Measurements from ENCODE around the gene TSPO.

Gene TSPO

DNA sequence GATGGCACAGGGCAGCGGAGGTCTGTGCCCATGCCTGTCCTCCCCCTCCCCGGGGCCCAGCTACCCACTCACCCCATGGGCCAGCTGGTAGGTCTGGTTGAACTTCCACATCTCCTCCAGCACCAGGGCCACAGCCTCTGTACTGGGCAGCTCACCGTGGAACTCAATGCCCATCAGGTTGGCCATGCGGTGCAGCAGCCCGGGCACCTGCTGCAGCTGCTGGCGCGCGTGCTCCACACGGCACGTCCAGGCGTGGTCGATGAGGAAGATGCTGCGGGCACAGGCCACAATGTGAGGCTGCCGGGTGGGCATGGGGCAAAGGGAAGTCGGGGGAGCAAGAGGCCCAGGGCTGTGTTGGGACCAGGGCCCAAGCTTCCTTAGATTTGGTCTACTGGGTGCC lies 29.3 kb downstream of the TSPO start:
- ChIA-PET CTCF (no interaction called here), POLR2A (no interaction called here)
- DNase-seq (ENCODE audit: extremely low spot score) = no peak
- no peak for TF ChIP-seq ARNT (IDR thresholded peaks at IDR 0.05)
- no peak for TF ChIP-seq TARDBP (IDR thresholded peaks at IDR 0.05)
- TF ChIP-seq FOXA1 (IDR thresholded peaks at IDR 0.05) = no peak

DNA sequence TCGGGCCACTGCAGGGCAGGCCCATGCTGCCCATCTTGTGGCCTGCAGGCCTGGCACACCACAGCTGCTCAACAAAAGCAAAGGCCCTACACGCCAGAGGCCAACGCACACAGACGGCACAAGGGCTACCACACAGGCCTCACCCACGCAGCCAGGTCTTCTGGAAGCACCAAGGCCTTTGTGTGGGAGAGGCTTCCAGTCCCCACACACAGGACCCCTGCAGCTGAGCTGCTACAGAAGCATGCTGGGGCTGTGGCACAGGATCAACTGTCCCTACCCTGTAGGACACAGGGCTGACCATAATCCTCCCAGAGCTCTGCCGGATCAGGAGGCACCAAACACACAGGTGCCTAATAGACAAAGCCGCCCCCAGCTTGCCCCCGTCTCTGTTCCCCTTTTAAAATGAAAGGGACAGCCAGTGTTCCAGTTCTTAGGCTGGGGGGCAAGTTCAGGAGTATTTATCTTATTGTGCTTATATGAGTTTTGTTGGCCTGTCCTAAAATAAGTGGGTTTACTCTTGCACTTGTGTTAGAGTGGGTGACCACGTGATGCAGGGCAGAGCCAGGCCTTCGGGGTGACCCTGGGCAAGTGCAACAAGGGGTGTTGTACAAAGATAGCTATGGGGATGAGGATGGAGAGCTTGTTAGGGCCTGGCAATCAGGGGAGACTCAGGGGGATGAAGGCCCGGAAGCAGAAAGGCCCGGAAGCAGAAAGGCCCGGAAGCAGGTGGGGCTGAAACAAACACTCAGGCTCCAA lies 30.1 kb downstream of the TSPO start:
- ChIA-PET CTCF (no interaction called here), POLR2A (no interaction called here)
- DNase-seq (ENCODE audit: extremely low spot score) = no peak
- TF ChIP-seq, protein P1, sequence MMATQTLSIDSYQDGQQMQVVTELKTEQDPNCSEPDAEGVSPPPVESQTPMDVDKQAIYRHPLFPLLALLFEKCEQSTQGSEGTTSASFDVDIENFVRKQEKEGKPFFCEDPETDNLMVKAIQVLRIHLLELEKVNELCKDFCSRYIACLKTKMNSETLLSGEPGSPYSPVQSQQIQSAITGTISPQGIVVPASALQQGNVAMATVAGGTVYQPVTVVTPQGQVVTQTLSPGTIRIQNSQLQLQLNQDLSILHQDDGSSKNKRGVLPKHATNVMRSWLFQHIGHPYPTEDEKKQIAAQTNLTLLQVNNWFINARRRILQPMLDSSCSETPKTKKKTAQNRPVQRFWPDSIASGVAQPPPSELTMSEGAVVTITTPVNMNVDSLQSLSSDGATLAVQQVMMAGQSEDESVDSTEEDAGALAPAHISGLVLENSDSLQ (IDR thresholded peaks at IDR 0.05) = no peak

DNA sequence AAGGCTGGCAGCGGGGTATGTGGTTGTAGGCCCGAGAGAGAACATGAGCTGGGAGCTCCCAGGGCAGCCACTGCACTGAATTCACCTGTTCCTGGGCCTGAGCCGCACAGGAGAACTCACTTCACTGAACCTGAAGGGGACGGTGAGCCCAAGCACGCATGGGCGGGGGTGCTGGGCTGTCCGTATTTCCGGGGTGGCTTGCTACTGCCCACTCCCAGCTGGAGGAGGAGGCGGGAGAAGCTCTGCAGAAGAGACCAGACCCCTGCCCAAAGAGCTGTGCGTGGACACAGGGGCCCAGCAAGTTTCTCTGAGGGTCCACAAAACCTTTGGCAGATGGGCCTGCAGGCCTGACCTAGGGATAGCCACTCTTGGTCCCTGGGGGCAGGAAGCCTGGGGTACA lies 30.8 kb downstream of the TSPO start:
- DNase-seq (ENCODE audit: extremely low spot score) = no peak
- ChIA-PET POLR2A (no interaction called here), CTCF (no interaction called here)
- no peak for TF ChIP-seq FOXK2 (IDR thresholded peaks at IDR 0.05)
- no peak for TF ChIP-seq ELF4 (IDR thresholded peaks at IDR 0.05)
- TF ChIP-seq L3MBTL2 (conservative IDR thresholded peaks at IDR 0.05) = no peak
- no peak for TF ChIP-seq LEF1 (IDR thresholded peaks at IDR 0.05; ENCODE audit: borderline replicate concordance)
- TF ChIP-seq BHLHE40 (IDR thresholded peaks at IDR 0.05; ENCODE audit: borderline replicate concordance) = no peak
- TF ChIP-seq FOXM1 (IDR thresholded peaks at IDR 0.05; ENCODE audit: borderline replicate concordance) = no peak
- no peak for TF ChIP-seq SUZ12 (IDR thresholded peaks at IDR 0.05)
- no peak for TF ChIP-seq HDGF (IDR thresholded peaks at IDR 0.05; ENCODE audit: borderline replicate concordance)
- no peak for TF ChIP-seq NFRKB (IDR thresholded peaks at IDR 0.05)
- no peak for TF ChIP-seq SP1 (IDR thresholded peaks at IDR 0.05)
- TF ChIP-seq FOXA1 (IDR thresholded peaks at IDR 0.05) = no peak
- TF ChIP-seq, protein P1 (IDR thresholded peaks at IDR 0.05) = no peak
- TF ChIP-seq ZNF384 (IDR thresholded peaks at IDR 0.05) = no peak
- no peak for TF ChIP-seq ARNT (IDR thresholded peaks at IDR 0.05)

DNA sequence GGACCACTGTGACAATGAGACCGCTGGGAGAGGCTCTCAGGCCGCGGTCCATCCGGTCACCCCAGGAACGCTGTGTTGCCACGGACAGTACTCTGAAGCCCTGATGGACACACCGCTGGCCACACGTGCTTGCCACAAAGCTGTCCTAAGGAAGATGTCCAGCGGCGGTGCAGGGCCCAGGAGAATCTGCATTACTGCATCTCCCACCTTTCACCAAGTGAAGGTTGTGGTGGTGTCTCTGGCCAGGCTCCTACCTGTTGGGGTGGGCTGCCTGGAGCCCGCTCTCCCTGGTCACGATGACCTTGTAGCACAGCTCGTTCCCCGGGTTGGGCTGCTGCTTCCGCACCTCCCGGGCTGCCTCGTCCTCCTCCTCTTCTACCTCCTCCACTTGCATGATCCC lies 31.4 kb downstream of the TSPO start:
- TF ChIP-seq SUZ12 (IDR thresholded peaks at IDR 0.05) = no peak
- no peak for TF ChIP-seq LEF1 (IDR thresholded peaks at IDR 0.05; ENCODE audit: borderline replicate concordance)
- TF ChIP-seq TARDBP (IDR thresholded peaks at IDR 0.05) = no peak
- TF ChIP-seq, protein P1 (IDR thresholded peaks at IDR 0.05) = no peak
- TF ChIP-seq HDGF (IDR thresholded peaks at IDR 0.05; ENCODE audit: borderline replicate concordance) = no peak
- TF ChIP-seq NFRKB (IDR thresholded peaks at IDR 0.05) = no peak
- no peak for TF ChIP-seq SP1 (IDR thresholded peaks at IDR 0.05)
- TF ChIP-seq L3MBTL2 (conservative IDR thresholded peaks at IDR 0.05) = no peak
- TF ChIP-seq ZNF384 (IDR thresholded peaks at IDR 0.05) = no peak
- no peak for TF ChIP-seq FOXA1 (IDR thresholded peaks at IDR 0.05)
- TF ChIP-seq FOXM1 (IDR thresholded peaks at IDR 0.05; ENCODE audit: borderline replicate concordance) = no peak
- TF ChIP-seq ARNT (IDR thresholded peaks at IDR 0.05) = no peak
- TF ChIP-seq ELF4 (IDR thresholded peaks at IDR 0.05) = no peak
- TF ChIP-seq BHLHE40 (IDR thresholded peaks at IDR 0.05; ENCODE audit: borderline replicate concordance) = no peak
- no peak for TF ChIP-seq FOXK2 (IDR thresholded peaks at IDR 0.05)
- DNase-seq (ENCODE audit: extremely low spot score) = no peak
- CTCF ChIA-PET = no interaction called here
- POLR2A ChIA-PET = no interaction called here

DNA sequence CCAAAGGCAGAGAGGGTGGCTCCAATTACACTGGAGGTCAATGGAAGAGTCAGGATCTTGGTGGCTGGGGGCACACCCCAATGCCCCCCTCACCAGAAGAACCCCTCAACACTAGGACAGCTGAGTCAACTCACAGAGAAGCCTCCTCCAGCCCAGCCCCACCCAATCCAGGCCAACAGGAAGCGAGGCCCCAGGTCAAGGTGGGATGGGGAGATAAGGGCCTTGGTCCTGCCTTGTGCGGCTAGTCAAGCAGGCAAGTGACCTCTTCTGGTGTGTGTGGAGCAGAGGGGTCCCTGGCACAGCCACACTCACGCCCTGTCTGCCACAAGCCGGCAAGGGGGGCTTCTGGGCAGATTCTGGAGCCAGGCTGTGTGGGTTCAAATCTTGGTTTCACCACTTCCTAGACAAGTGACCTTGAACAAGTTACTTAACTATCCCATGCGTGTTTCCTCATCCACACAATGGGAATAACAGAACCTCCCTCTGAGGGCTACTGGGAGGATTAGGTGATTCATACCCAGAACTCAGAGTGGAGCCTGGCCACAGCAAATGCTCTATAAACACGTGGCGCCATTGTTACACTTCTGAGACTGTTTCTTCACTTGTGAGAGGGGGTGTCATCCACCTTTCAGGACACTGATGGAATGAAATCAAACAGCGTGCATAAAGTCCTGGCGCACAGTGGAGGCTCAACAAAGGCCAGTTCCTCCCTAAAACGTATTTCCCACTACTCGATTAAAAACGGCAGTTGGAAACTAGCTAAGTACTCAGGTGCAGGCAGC lies 32.3 kb downstream of the TSPO start:
- POLR2A ChIA-PET = interaction anchor here (0.6 kb wide), 1 partner anchor 10 kb away, joined by 3 read pairs; no protein-coding TSS in a partner anchor
- no peak for TF ChIP-seq NFRKB (IDR thresholded peaks at IDR 0.05)
- no peak for TF ChIP-seq SP1 (IDR thresholded peaks at IDR 0.05)
- no peak for TF ChIP-seq CTBP1 (IDR thresholded peaks at IDR 0.05; ENCODE audit: borderline replicate concordance)
- TF ChIP-seq BHLHE40 (IDR thresholded peaks at IDR 0.05; ENCODE audit: borderline replicate concordance) = no peak
- no peak for TF ChIP-seq FOXK2 (IDR thresholded peaks at IDR 0.05)
- TF ChIP-seq ELF4 (IDR thresholded peaks at IDR 0.05) = no peak

DNA sequence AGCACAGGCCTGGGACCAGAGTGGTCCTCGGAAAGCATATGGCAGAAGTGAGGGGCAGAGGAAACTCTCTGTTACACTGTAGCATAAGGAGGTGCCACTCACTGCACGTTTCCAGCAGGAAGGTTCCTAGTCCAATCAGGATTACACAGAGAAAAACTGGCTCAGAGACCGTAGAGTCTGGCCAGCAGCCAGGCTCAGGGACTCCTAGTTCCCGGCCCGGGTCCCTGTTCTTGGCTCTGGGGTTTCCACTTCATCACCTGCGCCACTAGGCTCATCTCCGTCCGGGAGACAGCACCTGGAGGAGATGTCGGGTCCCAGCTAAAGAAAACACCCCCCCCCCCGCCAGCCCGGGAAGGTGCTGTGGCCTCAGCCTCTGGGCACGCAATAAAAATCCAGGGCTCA lies 34.5 kb downstream of the TSPO start:
- CTCF ChIA-PET = interaction anchor here (1.0 kb wide), 1 partner anchor 22 kb away, joined by 4 read pairs; no protein-coding TSS in a partner anchor
- TF ChIP-seq, protein P1 (IDR thresholded peaks at IDR 0.05) = peak; percentile 32; the same call in 1 of the 2 replicates
- no peak for TF ChIP-seq ELF4 (IDR thresholded peaks at IDR 0.05)
- POLR2A ChIA-PET = interaction anchor here (1.0 to 2.7 kb wide), 4 partner anchors 28 to 673 kb away, joined by 4 to 25 read pairs (median 6); no protein-coding TSS in a partner anchor

More for the DNA sequence above, 32.3 kb downstream of the TSPO start:
- no peak for DNase-seq (ENCODE audit: extremely low spot score)
- CTCF ChIA-PET = no interaction called here

More for the DNA sequence above, 34.5 kb downstream of the TSPO start:
- no peak for DNase-seq (ENCODE audit: extremely low spot score)
